ENCODE measurements around the gene KRT33B.

Gene KRT33B

DNA sequence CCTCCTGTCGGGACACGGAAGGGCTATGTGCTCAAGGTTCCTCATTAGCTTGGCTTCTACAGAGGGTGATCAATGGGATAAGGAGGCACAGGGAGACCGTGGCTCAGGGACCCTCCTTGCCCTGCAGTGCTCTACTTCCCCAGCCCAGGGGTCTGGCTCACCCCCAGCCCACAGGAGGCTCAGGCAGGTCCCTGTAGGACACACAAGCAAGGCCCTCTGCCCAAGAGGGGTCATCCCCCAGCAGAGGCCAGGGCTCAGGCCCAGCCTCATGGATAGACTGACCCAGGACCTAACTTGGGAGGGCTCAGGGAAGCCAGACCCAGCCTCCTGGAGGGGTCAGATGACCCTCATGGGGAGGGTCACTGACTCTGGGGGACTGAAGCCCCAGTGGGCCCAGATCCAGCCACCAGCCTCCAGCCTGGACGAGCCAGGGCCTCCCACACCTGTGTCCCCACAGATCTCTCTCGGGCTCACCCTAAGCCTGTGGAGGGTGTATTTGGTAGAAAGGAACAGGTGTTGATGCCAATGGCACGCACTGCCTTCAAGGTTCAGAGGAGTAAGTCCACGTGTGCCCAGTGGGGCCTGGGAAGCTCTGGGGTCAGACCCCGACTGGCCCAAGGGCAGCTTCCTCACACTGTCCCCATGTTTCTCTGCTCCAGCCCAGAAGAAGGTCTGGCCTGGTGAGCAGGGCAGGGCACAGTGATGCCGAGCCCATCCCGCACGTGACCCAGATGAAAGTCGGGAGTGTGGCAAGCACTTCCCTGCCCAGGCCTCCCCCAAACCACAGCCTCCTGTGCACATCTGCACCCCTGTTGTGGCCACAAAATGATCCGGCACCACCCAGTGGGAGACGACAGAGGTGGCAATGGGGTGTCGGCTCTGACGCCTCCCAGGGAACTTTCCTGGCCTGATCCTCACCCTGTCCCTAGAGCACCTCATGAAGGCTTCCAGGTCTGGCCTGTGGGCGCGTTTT is 43.2 kb downstream of the KRT33B start:
- TF ChIP-seq CTCF (IDR thresholded peaks at IDR 0.05; ENCODE audit: low read depth, low read length): no peak
- in situ Hi-C loops (cut with HindIII; ENCODE audit: low sequenced_read_pairs): no loop called here
- H3K4me3 ChIP-seq (ENCODE audit: low read depth, low read length): no peak overlapping the region
- no peak for DNase-seq (ENCODE audit: low read depth, low spot score)

GRCh38 chr17:41325611-41326010 is 44.0 kb downstream of the KRT33B start:
- no peak overlapping the region for H3K4me3 ChIP-seq (ENCODE audit: low read depth, low read length)
- TF ChIP-seq CTCF (IDR thresholded peaks at IDR 0.05; ENCODE audit: low read depth, low read length): no peak
- in situ Hi-C loops (cut with HindIII; ENCODE audit: low sequenced_read_pairs): no loop called here
- no peak for DNase-seq (ENCODE audit: low read depth, low spot score)

DNA sequence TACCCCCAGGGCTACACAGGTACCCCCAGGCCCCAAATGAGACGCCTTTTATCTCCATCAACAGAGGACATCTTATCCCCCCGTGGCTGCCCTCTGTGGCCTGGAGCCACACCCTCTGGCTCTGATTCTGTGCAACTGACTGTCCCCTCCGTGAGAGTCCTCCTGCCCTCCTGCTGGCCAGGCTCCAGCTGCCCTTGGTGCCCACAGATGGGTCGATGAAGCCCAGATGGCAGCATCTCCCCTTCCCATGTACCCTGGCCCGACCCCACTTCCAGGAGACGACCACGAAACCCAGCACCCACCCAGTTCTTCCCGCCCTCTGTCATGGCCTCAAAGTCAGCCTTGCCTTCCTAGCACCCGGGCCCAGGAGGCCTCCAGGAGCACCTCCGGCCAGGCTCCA is 44.5 kb downstream of the KRT33B start:
- no peak for DNase-seq (ENCODE audit: low read depth, low spot score)
- no peak overlapping the region for H3K4me3 ChIP-seq (ENCODE audit: low read depth, low read length)
- in situ Hi-C loops (cut with HindIII; ENCODE audit: low sequenced_read_pairs): no loop called here
- TF ChIP-seq CTCF (IDR thresholded peaks at IDR 0.05; ENCODE audit: low read depth, low read length): no peak

DNA sequence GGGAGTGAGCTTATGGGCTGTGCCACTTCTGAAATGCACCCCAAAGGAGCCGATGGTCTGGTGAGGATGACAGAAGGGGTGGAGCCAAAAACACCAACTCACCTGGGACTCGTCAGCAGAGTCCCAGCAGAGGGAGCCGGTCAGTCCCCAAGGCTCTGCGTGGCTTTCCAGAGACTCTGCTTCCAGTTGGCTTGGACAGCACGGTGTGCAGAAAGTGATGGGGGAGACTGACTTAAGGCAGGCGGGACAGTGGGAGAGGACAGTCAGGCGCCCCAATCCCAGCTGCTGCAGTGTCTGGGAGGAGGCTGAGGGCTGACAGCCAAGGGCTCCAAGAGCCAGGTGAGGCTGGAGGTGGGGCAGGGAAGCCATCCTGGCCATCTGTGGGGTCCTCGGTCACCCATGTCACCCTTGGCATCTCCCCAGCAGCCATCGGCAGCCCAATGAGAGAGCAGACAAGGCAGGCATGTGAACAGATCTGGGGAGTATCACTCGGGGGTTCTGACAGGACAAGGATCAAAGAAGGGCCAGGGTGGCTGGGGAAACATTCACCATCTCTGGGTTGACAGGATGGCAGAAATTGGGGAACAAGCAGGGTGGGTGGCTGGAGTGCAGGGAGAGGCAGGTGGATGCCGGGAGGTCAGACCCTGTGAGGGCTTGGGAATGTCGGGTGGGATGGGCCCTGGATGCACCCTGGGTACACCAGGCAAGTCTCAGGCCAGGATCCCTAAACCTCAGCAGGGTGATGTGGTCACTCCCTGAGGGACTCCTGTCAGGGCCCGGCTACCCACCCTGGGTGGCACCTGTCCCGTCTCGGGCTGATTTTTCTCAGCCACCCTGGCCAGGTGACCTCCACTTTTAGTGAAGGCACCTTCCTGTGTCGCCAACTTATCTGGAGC is 45.2 kb downstream of the KRT33B start:
- no peak for DNase-seq (ENCODE audit: low read depth, low spot score)
- no peak overlapping the region for H3K4me3 ChIP-seq (ENCODE audit: low read depth, low read length)
- TF ChIP-seq CTCF (IDR thresholded peaks at IDR 0.05; ENCODE audit: low read depth, low read length): peak; percentile 40
- in situ Hi-C loops (cut with HindIII; ENCODE audit: low sequenced_read_pairs): no loop called here

GRCh38 chr17:41322903-41323895 is 46.4 kb downstream of the KRT33B start:
- DNase-seq (ENCODE audit: low read depth, low spot score): no peak
- in situ Hi-C loops (cut with HindIII; ENCODE audit: low sequenced_read_pairs): no loop called here
- no peak overlapping the region for H3K4me3 ChIP-seq (ENCODE audit: low read depth, low read length)
- TF ChIP-seq CTCF (IDR thresholded peaks at IDR 0.05; ENCODE audit: low read depth, low read length): no peak
